Measurements from ENCODE around the gene SNRK.
A peak's percentile ranks its signal among the peaks of the same experiment; 100 is the strongest.
"Not testable (repeated sequence)": the region's sequence is repeated elsewhere in the genome, so short reads cannot be mapped to it uniquely, and the experiment has no call there.

The SNRK gene

GRCh38 chr3:43346978-43347749, 60.8 kb downstream of the SNRK start:
- no peak for DNase-seq (ENCODE audit: low spot score)

GRCh38 chr3:43347774-43348173, 61.4 kb downstream of the SNRK start:
- DNase-seq (ENCODE audit: low spot score), result no peak

GRCh38 chr3:43348350-43348749, 62.0 kb downstream of the SNRK start:
- no peak for DNase-seq (ENCODE audit: low spot score)

- no peak for DNase-seq (ENCODE audit: low spot score)
Measured at GRCh38 chr3:43348852-43349574, 62.7 kb downstream of the SNRK start.

GRCh38 chr3:43349716-43350115, 63.4 kb downstream of the SNRK start:
- no peak for DNase-seq (ENCODE audit: low spot score)

GRCh38 chr3:43353393-43353792, 67.1 kb downstream of the SNRK start:
- DNase-seq (ENCODE audit: low spot score), result no peak

GRCh38 chr3:43353923-43354670, 67.8 kb downstream of the SNRK start:
- no peak for DNase-seq (ENCODE audit: low spot score)

GRCh38 chr3:43356033-43356432, 69.7 kb downstream of the SNRK start:
- DNase-seq (ENCODE audit: low spot score), result not testable (repeated sequence)

GRCh38 chr3:43361077-43361476, 74.7 kb downstream of the SNRK start:
- DNase-seq (ENCODE audit: low spot score), result no peak

GRCh38 chr3:43362183-43362582, 75.8 kb downstream of the SNRK start:
- DNase-seq (ENCODE audit: low spot score), result no peak

- DNase-seq (ENCODE audit: low spot score), result no peak
Measured at GRCh38 chr3:43362961-43363360, 76.6 kb downstream of the SNRK start.

- DNase-seq (ENCODE audit: low spot score), result no peak
Measured at GRCh38 chr3:43363621-43364266, 77.4 kb downstream of the SNRK start.

GRCh38 chr3:43364494-43364893, 78.2 kb downstream of the SNRK start:
- DNase-seq (ENCODE audit: low spot score), result no peak

GRCh38 chr3:43364926-43365325, 78.6 kb downstream of the SNRK start:
- no peak for DNase-seq (ENCODE audit: low spot score)

GRCh38 chr3:43365601-43366305, 79.4 kb downstream of the SNRK start:
- no peak for DNase-seq (ENCODE audit: low spot score)

- no peak for DNase-seq (ENCODE audit: low spot score)
Measured at GRCh38 chr3:43366481-43366880, 80.1 kb downstream of the SNRK start.

- DNase-seq (ENCODE audit: low spot score), result no peak
Measured at GRCh38 chr3:43366885-43367284, 80.5 kb downstream of the SNRK start.

- peak; percentile 40 for DNase-seq (ENCODE audit: low spot score)
Measured at GRCh38 chr3:43369404-43370292, 83.3 kb downstream of the SNRK start.

GRCh38 chr3:43370293-43370980, 84.1 kb downstream of the SNRK start:
- DNase-seq (ENCODE audit: low spot score), result peak; percentile 36

GRCh38 chr3:43371494-43371893, 85.2 kb downstream of the SNRK start:
- no peak for DNase-seq (ENCODE audit: low spot score)

Data from left forelimb (tissue), 1 donor.